Adipose tissue (tissue), 3 donors: ENCODE data around the gene TRIM29. TPM values are rescaled to one million over a fixed set of nuclear protein-coding genes. Genes with fewer than 3 reads are reported as not detected.
A peak's percentile ranks its signal among the peaks of the same experiment; 100 is the strongest.
"Not testable (repeated sequence)": the region's sequence is repeated elsewhere in the genome, so short reads cannot be mapped to it uniquely, and the experiment has no call there.

Source experiments
- H3K27ac ChIP-seq: one replicate; pipeline ENCODE4 v1.5.1; 2013; ENCODE audit warnings: low read depth, low read length
- WGBS, 3 donors: extraction: QIAGEN DNeasy Blood & Tissue Kit; methylation state at CpG; one replicate each; pipeline ENCODE4 v1.1.7; 2013; 5-methylcytosine and 5-hydroxymethylcytosine counted together
- polyA plus RNA-seq, 3 donors: library from polyadenylated mRNA; stranded (reverse); fragments of 200-250 nt; gene quantifications; one replicate each; pipeline ENCODE4 v1.2.3, GENCODE V29; 2013
- donor health status: healthy with polysubstance abuse.
- donor health status: Bipolar disorder and iron deficiency.
- donor health status: healthy.

Gene TRIM29, protein sequence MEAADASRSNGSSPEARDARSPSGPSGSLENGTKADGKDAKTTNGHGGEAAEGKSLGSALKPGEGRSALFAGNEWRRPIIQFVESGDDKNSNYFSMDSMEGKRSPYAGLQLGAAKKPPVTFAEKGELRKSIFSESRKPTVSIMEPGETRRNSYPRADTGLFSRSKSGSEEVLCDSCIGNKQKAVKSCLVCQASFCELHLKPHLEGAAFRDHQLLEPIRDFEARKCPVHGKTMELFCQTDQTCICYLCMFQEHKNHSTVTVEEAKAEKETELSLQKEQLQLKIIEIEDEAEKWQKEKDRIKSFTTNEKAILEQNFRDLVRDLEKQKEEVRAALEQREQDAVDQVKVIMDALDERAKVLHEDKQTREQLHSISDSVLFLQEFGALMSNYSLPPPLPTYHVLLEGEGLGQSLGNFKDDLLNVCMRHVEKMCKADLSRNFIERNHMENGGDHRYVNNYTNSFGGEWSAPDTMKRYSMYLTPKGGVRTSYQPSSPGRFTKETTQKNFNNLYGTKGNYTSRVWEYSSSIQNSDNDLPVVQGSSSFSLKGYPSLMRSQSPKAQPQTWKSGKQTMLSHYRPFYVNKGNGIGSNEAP
- 1 to 10 TPM in 2 of 3 donors, under 1 TPM in 1; 0.41 to 2.1 (median 1.8) TPM for polyA plus RNA-seq

DNA sequence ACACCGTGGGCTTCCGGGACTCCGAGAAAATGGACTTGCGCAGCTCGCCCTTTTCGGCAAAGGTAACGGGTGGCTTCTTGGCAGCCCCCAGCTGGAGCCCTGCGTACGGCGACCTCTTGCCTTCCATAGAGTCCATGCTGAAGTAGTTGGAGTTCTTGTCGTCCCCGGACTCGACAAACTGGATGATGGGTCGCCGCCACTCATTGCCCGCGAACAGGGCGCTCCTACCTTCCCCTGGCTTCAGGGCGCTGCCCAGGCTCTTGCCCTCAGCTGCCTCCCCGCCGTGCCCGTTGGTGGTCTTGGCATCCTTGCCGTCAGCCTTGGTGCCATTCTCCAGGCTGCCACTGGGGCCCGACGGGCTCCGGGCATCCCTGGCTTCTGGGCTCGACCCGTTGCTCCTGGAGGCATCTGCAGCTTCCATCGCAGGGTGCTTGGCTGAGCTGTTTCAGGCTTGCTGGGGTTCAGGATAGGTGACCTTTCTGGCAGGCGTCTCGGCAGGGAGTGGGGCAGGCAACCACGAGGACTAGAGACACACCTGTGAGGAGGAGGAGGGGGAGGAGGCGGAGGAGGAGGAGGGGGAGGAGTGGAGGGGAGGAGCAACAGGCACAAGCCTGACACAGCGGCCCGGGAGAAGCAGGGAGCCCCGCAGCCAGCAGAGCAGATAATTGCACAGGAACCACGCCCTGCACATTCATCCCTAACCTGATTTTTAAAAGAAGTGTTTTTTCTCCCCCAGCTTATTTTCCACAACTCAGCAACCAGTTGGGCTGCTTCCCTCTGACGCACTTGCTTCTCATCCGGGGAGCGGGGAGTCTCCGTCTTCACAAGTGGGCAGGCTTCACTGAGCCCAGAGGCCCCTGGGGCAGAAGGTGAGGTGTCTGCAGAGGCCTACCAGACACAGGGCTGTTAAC, at the start of gene TRIM29:
TSS of gene TRIM29 (minus strand) at position 503 of the 911 bp plus-strand sequence. CDS start at position 421, 82 bp downstream.
- WGBS, 3 donors: 71 to 81% (median 81%) methylated on average over 39 to 41 of the region's 41 CpGs
- H3K27ac ChIP-seq: no peak within 1 kb of the TSS

DNA sequence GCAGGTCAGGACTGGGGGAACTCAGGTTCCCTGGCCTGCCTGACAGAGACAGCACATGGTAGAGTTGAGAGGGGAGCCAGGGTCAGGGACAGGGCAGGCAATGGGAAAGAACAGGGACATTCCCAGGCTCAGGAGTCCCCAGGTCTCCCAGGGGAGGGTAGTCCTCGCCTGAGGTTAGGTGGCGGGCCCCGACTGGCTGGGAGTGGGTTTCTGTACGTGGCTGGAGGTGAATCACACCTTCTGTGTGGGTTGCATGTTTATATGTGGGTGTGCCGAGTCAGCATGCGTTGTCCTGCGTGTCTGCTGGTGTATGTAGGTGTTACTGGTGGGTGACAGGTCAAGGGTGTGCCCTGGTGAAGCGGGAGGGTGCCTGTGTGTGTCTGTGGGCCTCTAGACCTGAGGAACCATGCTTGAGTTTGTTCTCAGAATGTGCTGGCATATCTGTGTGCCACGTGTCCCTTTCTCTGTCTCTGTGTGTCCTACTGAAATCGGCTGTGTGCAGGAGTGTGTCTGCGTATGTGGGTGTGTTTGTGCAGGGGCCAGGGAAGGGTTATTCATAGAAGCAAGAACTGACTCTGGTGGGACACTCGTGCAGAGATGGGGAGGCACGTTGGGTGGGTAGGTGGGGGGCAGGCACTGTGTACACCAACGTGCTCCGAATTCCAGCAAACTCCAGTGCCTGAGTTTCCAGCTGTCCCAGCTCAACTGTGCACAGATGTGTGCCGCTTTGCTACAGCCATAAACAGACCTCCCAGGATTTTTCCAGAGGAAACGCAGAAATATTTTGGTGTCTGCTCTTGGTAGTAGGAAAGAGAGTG, 49.1 kb upstream of the TRIM29 start:
- H3K27ac ChIP-seq: no peak overlapping the region
- 31 to 64% (median 56%) methylated on average over 17 of the region's 17 CpGs for WGBS, 3 donors

DNA sequence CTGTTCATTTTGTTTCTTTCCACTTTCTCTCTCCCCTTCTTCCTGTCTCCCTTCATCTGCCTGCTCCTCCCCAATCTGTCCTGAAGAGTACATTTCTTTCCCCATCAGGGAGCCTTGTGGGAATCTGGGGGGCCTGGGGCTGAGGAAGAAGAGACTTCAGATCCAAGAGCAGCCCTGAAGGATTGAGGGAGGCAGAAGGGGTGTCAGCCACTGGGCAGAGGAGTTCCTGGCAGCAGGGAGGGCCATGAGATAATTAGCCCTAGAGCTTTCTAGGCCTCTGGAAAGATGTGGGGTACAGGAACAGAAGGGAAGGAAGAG, 48.5 kb upstream of the TRIM29 start:
- H3K27ac ChIP-seq: no peak overlapping the region

DNA sequence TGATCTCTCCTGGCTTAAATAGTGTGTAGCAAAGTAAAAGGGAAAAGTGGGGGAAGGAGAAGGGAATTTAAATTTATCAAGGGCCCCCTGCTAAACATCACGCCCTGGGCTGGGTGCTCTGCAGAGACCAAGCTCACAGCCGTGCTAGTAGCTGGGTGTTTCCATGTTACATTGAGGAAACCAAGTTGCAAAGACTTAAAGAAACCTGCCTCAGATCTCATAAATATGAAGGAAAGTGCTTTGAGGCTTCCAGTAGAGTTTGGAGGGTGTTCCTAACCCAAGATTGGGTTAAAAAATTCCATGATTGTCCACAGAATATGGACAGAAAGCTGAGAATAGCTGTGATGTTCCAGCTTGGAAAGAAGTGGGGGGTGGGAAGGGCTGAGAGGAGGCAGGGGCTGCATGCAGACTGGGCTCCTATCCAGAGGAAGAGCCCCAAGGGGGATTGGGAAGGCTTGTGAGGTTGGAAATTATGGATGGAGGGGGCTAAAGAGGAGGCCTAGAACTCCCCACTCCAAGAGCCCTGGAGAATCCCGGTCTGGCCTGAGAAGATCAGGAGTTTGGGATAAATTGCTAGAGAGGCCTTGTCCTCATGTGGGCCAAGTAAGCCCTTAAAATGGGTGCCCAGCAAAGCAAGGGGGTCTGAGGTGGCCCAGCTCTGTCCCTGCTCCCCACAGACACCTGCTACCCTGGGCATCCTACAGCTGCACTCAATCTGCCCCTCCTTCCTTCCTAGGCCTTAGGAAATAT, 48.0 kb upstream of the TRIM29 start:
- no peak overlapping the region for H3K27ac ChIP-seq
- WGBS, 3 donors: 41 to 60% (median 55%) methylated on average over 3 of the region's 3 CpGs

GRCh38 chr11:120184946-120185705, 47.2 kb upstream of the TRIM29 start:
- WGBS, 3 donors: 20 to 58% (median 39%) methylated on average over 7 of the region's 7 CpGs
- no peak overlapping the region for H3K27ac ChIP-seq

GRCh38 chr11:120184371-120184945, 46.5 kb upstream of the TRIM29 start:
- H3K27ac ChIP-seq: no peak overlapping the region
- 34 to 60% (median 59%) methylated on average over 11 of the region's 11 CpGs for WGBS, 3 donors

DNA sequence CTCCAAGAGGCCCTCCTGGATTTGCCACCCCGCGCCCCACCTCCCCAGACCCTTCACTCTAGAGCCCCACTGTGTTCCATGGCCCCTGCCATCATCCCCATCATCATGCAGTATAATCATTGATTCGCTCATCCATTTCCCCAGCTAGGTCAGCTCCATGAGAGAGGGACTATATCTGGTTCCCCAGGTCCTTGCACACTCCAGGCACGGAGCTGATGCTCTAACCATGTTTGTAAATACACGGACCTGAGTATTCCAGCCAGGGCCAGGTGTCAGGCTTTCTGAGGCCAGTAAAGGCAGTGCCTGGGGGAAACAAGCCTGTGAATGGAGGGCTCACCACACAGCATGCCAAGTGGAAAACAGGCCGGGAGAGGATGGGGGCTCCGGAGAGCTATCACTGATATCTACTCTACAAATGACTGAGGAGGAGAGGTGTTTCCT, 45.8 kb upstream of the TRIM29 start:
- H3K27ac ChIP-seq: no peak overlapping the region
- WGBS, 3 donors: 61 to 82% (median 81%) methylated on average over 7 of the region's 7 CpGs

DNA sequence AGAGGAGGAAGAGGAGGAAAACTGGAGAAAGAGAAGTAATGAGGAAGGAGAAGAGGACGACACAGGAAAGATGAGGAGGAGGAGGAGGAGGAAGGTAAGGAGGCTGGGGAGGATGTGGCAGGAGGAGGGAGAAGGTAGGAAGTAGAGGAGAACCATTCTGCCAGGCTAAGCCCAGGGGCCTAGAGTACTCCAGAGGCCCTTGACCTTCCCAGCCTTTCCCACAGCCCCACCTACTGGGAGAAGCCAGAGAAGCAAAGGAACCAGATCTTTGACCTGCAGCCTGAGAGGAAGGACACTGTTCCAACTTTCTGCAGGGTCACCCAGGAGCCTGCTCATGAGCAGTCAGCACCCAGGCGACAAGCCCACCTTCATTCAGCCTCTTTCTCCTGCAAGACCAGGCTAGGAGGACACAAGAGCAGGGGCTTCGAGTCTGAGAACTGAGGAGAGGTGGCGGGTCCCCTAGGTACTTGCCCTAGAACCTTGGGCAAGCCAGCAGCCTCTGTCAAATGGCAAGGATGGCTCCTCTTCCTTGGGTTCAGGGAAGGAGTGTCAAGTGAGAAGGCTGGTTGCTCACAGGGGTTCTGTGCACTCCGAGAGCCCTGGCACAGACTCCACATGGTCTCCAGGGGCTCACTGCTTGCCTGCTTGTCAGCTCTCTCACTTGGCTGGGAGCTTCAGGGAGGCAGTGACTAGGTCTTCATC, 45.0 kb upstream of the TRIM29 start:
- 65 to 71% (median 69%) methylated on average over 5 of the region's 5 CpGs for WGBS, 3 donors
- no peak overlapping the region for H3K27ac ChIP-seq

DNA sequence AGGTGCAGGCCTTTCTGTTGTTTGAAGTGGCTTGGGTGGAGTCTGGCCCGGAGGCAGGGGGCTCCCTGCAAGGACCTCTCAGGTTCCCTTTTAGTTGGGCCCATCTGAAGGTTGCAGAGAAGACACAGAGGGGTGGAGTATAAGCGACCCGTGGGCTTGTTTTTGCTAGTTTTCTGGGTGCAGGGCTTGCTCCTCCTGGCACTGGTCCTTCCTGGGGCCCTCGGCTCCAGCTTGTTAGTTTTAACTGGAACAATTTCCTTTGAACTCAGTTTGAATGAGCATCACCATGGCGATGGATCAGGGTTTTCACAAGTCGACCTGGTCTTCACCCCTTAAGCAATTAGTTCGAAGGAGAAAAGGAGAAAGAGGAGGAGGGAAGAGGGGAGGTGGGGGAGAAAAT, 44.5 kb upstream of the TRIM29 start:
- WGBS, 3 donors: 58 to 73% (median 67%) methylated on average over 7 of the region's 7 CpGs
- no peak overlapping the region for H3K27ac ChIP-seq

GRCh38 chr11:120181376-120181975, 43.6 kb upstream of the TRIM29 start:
- H3K27ac ChIP-seq: no peak overlapping the region
- 86 to 91% (median 90%) methylated on average over 10 of the region's 10 CpGs for WGBS, 3 donors

- peak overlapping the region; percentile 17 for H3K27ac ChIP-seq
- WGBS, 3 donors: 50 to 74% (median 54%) methylated on average over 11 of the region's 11 CpGs
These were observed 42.8 kb upstream of the TRIM29 start for GRCh38 chr11:120180551-120181232.

GRCh38 chr11:120180063-120180462, 42.1 kb upstream of the TRIM29 start:
- not testable (repeated sequence) for H3K27ac ChIP-seq
- WGBS, 3 donors: 80 to 93% (median 85%) methylated on average over 6 of the region's 6 CpGs

DNA sequence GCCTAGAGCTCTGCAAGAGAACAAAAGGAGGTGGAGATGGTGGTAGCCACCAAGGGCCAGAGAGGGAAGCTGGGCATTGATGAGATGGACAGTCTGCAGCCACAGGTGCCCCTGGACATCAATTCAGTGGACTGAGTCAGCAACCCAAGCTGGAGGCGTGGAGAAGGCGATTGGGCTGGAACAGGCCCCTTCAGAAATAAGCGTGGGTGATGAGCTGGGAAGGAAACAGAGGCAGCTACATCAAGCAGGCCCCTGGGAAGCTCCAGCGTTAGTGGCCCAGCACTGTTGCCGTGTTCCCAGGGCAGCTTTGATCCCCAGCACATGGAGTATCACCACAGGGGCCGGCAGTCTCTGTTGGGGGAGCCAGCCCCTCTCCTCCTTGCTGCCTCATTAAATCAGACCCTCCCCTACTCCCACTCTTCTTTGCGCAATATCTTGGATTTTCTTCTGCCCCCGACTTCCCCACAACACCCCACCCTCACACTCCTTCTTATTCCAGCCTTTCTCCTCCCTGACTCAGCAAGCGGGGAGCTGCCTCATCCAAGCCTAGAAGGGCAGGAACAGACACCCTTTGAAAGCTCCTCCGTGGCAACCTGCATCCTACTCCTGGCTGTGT, 41.3 kb upstream of the TRIM29 start:
- 62 to 91% (median 74%) methylated on average over 10 of the region's 10 CpGs for WGBS, 3 donors
- peak overlapping the region; percentile 25 for H3K27ac ChIP-seq

- WGBS, 3 donors: 56 to 87% (median 79%) methylated on average over 5 of the region's 5 CpGs
- peak overlapping the region; percentile 25 for H3K27ac ChIP-seq
These were observed 40.7 kb upstream of the TRIM29 start for GRCh38 chr11:120178561-120179056.

DNA sequence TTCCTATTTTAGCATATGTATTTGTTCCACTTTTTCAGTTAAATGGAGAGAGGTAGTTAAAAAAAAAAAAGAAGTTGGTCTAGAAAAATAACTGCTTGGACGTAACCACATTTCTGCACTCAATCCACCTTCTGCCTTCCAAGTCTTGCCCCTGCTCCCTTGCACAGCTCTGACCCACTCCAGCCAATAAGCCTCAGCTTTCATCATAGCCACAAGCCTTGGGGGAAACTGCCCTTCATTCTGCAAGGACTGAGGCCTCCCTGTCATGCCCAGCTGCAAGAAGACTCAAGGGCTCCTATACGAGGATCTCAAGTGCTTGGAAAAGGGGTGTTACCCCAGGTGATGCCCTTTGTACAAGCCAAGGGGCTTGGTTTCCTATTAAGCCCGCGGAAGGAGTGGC, 37.0 kb upstream of the TRIM29 start:
- H3K27ac ChIP-seq: no peak overlapping the region
- WGBS, 3 donors: 65 to 89% (median 75%) methylated on average over 4 of the region's 4 CpGs
